Effector CD8-positive, alpha-beta T cell (primary cell): Measurements from ENCODE around the gene ATF4.
"Not testable (repeated sequence)": the region's sequence is repeated elsewhere in the genome, so short reads cannot be mapped to it uniquely, and the experiment has no call there.

Experiments used
- DNase-seq: peaks from one replicate; lab custom pipeline; 2025; lab: John Stamatoyannopoulos, UW

Gene ATF4

GRCh38 chr22:39511226-39511625 lies 9.1 kb upstream of the ATF4 start:
- DNase-seq, result no peak

GRCh38 chr22:39512026-39512425 lies 8.3 kb upstream of the ATF4 start:
- DNase-seq, result no peak

GRCh38 chr22:39513791-39514190 lies 6.6 kb upstream of the ATF4 start:
- no peak for DNase-seq

- peak; percentile 42 for DNase-seq
Observed at GRCh38 chr22:39514373-39514973, 5.9 kb upstream of the ATF4 start.

- DNase-seq, result no peak
Observed at GRCh38 chr22:39515266-39516050, 4.9 kb upstream of the ATF4 start.

GRCh38 chr22:39517470-39517869 lies 2.9 kb upstream of the ATF4 start:
- DNase-seq, result no peak

- no peak for DNase-seq
Observed at GRCh38 chr22:39518144-39518786, 2.1 kb upstream of the ATF4 start.

- DNase-seq, result no peak
Observed at GRCh38 chr22:39518996-39519680, 1.2 kb upstream of the ATF4 start.

- DNase-seq, result no peak
Observed at GRCh38 chr22:39519681-39520225, 609 bp upstream of the ATF4 start.

- DNase-seq, result not testable (repeated sequence)
Observed at GRCh38 chr22:39521106-39521885, 934 bp downstream of the ATF4 start.

GRCh38 chr22:39522091-39522490 lies 1.7 kb downstream of the ATF4 start:
- not testable (repeated sequence) for DNase-seq

- no peak for DNase-seq
Observed at GRCh38 chr22:39522567-39523300, 2.4 kb downstream of the ATF4 start.

GRCh38 chr22:39524089-39524752 lies 3.9 kb downstream of the ATF4 start:
- no peak for DNase-seq

- no peak for DNase-seq
Observed at GRCh38 chr22:39524753-39525657, 4.6 kb downstream of the ATF4 start.

- DNase-seq, result no peak
Observed at GRCh38 chr22:39525658-39525975, 5.3 kb downstream of the ATF4 start.

- DNase-seq, result no peak
Observed at GRCh38 chr22:39526736-39527171, 6.4 kb downstream of the ATF4 start.

GRCh38 chr22:39527481-39527961 lies 7.2 kb downstream of the ATF4 start:
- no peak for DNase-seq

GRCh38 chr22:39528080-39528661 lies 7.8 kb downstream of the ATF4 start:
- no peak for DNase-seq
